ENCODE data around the gene IFI27L2. TPM values are rescaled to one million over a fixed set of nuclear protein-coding genes. Genes with fewer than 3 reads are reported as not detected.

IFI27L2 gene
- total RNA-seq, 1 donor from 2014 or later = 30.4 TPM

- Mint-ChIP-seq H3K36me3 (ENCODE audit: low read depth) (no peaks in the 10 kb centered on the region), H3K4me3 (no peak overlapping the region), H3K27me3 (ENCODE audit: low read depth) (peaks cover 48% of the 10 kb centered on the region), H3K27ac (ENCODE audit: unreplicated experiment) (no peak overlapping the region), H3K4me1 (peaks cover 10% of the 10 kb centered on the region), H3K9me3 (no peaks in the 10 kb centered on the region)
- no peak for DNase-seq (ENCODE audit: low read depth, low spot score)
- TF ChIP-seq, protein P1, sequence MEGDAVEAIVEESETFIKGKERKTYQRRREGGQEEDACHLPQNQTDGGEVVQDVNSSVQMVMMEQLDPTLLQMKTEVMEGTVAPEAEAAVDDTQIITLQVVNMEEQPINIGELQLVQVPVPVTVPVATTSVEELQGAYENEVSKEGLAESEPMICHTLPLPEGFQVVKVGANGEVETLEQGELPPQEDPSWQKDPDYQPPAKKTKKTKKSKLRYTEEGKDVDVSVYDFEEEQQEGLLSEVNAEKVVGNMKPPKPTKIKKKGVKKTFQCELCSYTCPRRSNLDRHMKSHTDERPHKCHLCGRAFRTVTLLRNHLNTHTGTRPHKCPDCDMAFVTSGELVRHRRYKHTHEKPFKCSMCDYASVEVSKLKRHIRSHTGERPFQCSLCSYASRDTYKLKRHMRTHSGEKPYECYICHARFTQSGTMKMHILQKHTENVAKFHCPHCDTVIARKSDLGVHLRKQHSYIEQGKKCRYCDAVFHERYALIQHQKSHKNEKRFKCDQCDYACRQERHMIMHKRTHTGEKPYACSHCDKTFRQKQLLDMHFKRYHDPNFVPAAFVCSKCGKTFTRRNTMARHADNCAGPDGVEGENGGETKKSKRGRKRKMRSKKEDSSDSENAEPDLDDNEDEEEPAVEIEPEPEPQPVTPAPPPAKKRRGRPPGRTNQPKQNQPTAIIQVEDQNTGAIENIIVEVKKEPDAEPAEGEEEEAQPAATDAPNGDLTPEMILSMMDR (conservative IDR thresholded peaks at IDR 0.05) = no peak
These were observed 40.7 kb upstream of the IFI27L2 start for GRCh38 chr14:94170136-94170535.

DNA sequence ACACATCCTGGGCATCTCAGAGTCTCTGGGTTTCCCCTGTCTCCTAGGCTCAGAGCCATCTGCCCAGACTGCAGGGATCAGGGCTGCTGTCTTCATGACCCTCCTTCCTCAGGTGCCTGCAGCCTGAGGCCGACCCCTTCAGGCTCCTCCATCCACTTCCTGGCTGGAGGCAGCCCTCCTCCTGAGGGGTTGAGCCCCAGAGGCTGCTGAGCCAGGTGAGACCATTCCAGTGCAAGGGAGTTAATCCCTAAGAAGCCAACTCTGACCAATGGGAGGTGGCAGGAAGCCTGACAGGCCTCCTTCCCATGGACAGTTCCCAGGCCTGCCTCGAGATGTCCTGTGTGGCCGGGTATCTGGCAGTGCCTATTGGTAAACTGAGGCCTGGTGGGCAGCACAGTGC is 36.3 kb upstream of the IFI27L2 start:
- Mint-ChIP-seq H3K9me3 (no peaks in the 10 kb centered on the region), H3K4me1 (peaks cover 11% of the 10 kb centered on the region), H3K4me3 (no peak overlapping the region), H3K36me3 (ENCODE audit: low read depth) (no peaks in the 10 kb centered on the region), H3K27ac (ENCODE audit: unreplicated experiment) (no peak overlapping the region), H3K27me3 (ENCODE audit: low read depth) (peaks cover 28% of the 10 kb centered on the region)
- no peak for DNase-seq (ENCODE audit: low read depth, low spot score)
- TF ChIP-seq, protein P1 (conservative IDR thresholded peaks at IDR 0.05) = no peak

DNA sequence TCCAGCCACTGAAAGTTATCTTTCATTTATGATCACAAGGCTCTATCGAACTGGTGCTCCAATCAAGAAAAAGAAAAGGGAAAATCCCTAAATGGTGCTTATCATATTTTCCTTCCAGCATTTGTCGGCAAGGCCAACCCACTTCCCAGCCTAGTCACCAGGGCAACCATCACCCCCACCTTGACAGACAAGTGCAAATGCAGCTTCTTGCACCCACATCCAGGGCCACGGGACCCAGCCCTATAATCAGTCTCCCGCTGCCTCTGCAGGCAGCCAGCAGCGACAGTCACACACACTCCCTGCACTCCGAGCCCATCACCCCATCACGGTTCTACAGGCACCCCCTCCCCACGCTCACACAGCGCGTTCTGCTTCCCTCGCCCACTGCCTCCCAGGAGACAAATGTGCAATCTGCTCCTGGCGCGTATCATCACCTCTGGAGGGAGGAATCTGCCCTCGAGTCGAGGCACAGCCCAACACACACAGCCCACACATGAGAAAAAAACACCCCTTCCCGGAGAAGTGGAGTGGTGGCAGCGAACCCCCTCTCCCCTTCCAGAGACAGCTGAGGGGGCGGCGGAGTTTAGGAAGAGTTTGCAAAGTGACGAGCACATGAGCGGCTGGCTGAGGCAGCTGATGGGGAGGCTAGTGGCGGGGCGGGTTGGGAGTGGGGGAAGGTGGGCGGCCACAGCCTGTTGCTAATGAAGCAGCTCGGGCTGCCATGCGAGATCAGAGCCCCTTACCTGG is 35.5 kb upstream of the IFI27L2 start:
- DNase-seq (ENCODE audit: low read depth, low spot score) = no peak
- TF ChIP-seq, protein P1 (conservative IDR thresholded peaks at IDR 0.05) = no peak
- Mint-ChIP-seq H3K27me3 (ENCODE audit: low read depth) (peaks cover 28% of the 10 kb centered on the region), H3K4me1 (peaks cover 11% of the 10 kb centered on the region), H3K9me3 (no peaks in the 10 kb centered on the region), H3K27ac (ENCODE audit: unreplicated experiment) (no peak overlapping the region), H3K4me3 (no peak overlapping the region), H3K36me3 (ENCODE audit: low read depth) (no peaks in the 10 kb centered on the region)

GRCh38 chr14:94163796-94164195 is 34.4 kb upstream of the IFI27L2 start:
- TF ChIP-seq, protein P1 (conservative IDR thresholded peaks at IDR 0.05) = no peak
- no peak for DNase-seq (ENCODE audit: low read depth, low spot score)
- Mint-ChIP-seq H3K27me3 (ENCODE audit: low read depth) (peaks cover 25% of the 10 kb centered on the region), H3K4me1 (peaks cover 11% of the 10 kb centered on the region), H3K9me3 (no peaks in the 10 kb centered on the region), H3K4me3 (no peak overlapping the region), H3K36me3 (ENCODE audit: low read depth) (no peaks in the 10 kb centered on the region), H3K27ac (ENCODE audit: unreplicated experiment) (no peak overlapping the region)

DNA sequence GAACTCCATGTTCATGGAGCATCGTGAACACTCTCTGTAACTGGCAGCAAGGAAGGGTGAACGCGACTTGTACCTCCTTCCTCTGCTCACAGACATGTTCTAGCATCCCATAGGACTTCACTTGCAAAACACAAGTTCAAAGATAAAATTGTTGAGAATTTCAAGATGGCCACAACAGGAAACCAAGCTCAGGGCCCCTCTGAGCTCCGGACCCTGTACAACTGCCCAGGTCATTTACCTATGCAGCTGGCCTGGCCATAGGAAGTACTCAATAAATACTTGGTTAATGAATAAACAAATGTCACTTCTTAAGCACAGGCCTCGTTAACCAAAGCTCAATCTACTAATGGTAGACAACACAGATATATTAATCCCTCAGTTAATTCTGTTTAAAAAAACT is 33.1 kb upstream of the IFI27L2 start:
- Mint-ChIP-seq H3K27ac (ENCODE audit: unreplicated experiment) (no peak overlapping the region), H3K9me3 (no peaks in the 10 kb centered on the region), H3K36me3 (ENCODE audit: low read depth) (no peaks in the 10 kb centered on the region), H3K27me3 (ENCODE audit: low read depth) (peaks cover 30% of the 10 kb centered on the region), H3K4me1 (peaks cover 11% of the 10 kb centered on the region), H3K4me3 (no peak overlapping the region)
- no peak for DNase-seq (ENCODE audit: low read depth, low spot score)
- TF ChIP-seq, protein P1 (conservative IDR thresholded peaks at IDR 0.05) = no peak
